Effector memory CD8-positive, alpha-beta T cell (primary cell): ENCODE data around the gene CPED1.
"Not testable (repeated sequence)": the region's sequence is repeated elsewhere in the genome, so short reads cannot be mapped to it uniquely, and the experiment has no call there.

ENCODE experiments used
- ATAC-seq: fragments of 150-1000 bp; cut with Tn5 transposase; replicated peaks from 2 replicates; pipeline ENCODE4 v1.10.0; 2021; ENCODE audit warnings: mild to moderate bottlenecking, moderate library complexity
- DNase-seq, 3 experiments: peaks; one replicate each; pipeline ENCODE4 v3.0.0; 2021
- H3K27ac Mint-ChIP-seq, 2 donors: one replicate each; pipeline ENCODE4 v1.8.0; 2022; ENCODE audit warnings: mild to moderate bottlenecking in 2 of 2, mixed read lengths in 2 of 2, moderate library complexity in 2 of 2
- H3K27me3 Mint-ChIP-seq, 2 donors: one replicate each; pipeline ENCODE4 v1.8.0; 2022; ENCODE audit warnings: mixed read lengths in 2 of 2
- H3K36me3 Mint-ChIP-seq: one replicate; pipeline ENCODE4 v1.8.0; 2022; ENCODE audit warnings: mild to moderate bottlenecking, moderate library complexity, mixed read lengths; ENCODE audit not compliant: insufficient read depth
- H3K4me1 Mint-ChIP-seq, 2 donors: one replicate each; pipeline ENCODE4 v1.8.0; 2022; ENCODE audit warnings: low read depth in 2 of 2, mixed read lengths in 2 of 2
- H3K4me3 Mint-ChIP-seq, 2 donors: one replicate each; pipeline ENCODE4 v1.8.0; 2022; ENCODE audit warnings: mild to moderate bottlenecking in 2 of 2, mixed read lengths in 2 of 2, moderate library complexity in 2 of 2
- H3K9me3 Mint-ChIP-seq, 2 donors: one replicate each; pipeline ENCODE4 v1.8.0; 2022; ENCODE audit warnings: mixed read lengths in 2 of 2

CPED1 gene

DNA sequence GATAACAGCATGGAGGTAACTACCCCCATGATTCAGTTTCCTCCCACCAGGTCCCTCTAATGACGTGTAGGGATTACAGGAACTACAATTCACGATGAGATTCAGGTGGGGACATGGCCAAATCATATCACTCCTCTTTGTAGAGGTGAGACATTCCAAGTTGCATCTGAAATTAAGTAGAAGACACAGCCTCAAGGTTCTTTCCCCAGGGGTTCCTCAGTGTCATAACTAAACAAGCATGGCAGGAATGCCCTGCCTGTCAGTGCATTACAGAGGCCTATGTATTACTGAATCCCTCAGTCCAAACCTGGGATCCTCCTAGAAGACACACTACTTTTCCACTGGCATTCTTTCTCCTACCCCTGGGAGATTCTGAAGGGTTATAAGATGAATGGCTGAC lies 297.7 kb downstream of the CPED1 start:
- ATAC-seq, result no peak
- H3K36me3 Mint-ChIP-seq, result no peaks in the 10 kb centered on the region
- no peak overlapping the region for H3K27ac Mint-ChIP-seq
- DNase-seq, result no peak
- no peaks in the 10 kb centered on the region for H3K4me1 Mint-ChIP-seq
- H3K27me3 Mint-ChIP-seq, result peaks cover 11 to 17% of the 10 kb centered on the region in 2 donors
- no peak overlapping the region for H3K4me3 Mint-ChIP-seq
- H3K9me3 Mint-ChIP-seq, result peaks cover 4 to 12% of the 10 kb centered on the region in 2 donors

DNA sequence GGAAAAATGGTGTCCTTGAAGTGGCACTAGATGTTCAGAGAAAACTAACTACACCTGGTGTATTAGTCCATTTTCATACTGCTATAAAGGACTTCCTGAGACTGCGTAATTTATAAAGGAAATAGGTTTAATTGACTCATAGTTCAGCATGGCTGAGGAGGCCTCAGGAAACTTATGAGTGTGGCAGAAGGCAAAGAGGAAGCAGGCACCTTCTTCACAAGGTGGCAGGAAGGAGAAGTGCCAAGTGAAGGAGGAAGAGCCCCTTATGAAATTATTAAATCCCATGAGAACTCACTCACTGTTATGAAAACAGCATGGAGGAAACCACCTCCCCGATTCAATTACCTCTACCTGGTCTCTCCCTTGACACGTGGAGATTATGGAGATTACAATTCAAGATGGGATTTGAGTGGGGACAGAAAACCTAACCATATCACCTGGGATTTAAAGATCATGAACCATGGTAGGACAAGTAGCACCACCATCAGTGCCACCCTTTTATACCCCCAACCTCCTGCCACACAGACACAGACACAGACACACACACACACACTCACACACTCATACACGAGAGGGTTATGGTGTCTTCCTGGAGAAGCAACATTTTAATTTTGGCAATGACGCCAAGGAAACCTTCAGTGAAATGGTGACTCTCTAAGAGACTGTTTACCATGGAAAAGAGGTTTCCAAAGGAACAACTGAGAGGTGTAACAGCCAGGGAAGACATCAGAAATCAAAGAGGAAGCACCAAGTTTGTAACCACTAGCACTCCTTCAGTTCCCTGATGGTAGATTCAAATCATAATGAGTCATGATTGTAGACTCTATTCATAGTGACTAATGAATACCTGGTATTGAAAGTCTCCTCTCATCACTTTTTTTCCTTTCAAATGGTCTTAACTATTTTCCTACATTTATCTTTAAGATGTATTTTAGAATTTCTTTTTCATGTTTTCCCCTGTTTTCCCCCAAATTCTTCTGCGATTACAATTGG lies 298.5 kb downstream of the CPED1 start:
- no peaks in the 10 kb centered on the region for H3K36me3 Mint-ChIP-seq
- H3K27me3 Mint-ChIP-seq, result peaks cover 13 to 26% of the 10 kb centered on the region in 2 donors
- no peaks in the 10 kb centered on the region for H3K4me1 Mint-ChIP-seq
- no peak for ATAC-seq
- H3K9me3 Mint-ChIP-seq, result peaks cover 4 to 12% of the 10 kb centered on the region in 2 donors
- H3K27ac Mint-ChIP-seq, result no peak overlapping the region
- DNase-seq, result no peak
- H3K4me3 Mint-ChIP-seq, result no peak overlapping the region

DNA sequence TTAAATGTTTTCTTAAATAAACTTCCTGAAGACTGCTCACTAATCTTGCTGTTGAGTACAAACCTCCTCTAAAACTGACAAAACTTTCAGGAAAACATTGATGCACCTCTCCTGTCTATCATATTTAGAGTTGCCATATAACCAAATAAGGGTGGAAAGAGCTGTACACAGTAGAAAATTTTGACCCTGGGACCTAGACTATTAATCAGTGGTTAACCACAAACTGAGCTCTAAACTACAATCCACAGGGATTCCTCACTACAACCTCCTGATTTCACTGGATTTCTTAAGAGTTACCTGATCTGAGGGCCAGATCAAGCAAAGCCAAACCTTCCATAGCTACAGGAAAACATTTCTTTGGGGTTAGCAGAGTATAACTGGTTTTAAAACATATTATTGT lies 300.4 kb downstream of the CPED1 start:
- H3K27me3 Mint-ChIP-seq, result peaks cover 17 to 44% of the 10 kb centered on the region in 2 donors
- DNase-seq (no peak), ATAC-seq (no peak)
- H3K36me3 Mint-ChIP-seq, result no peaks in the 10 kb centered on the region
- no peaks in the 10 kb centered on the region for H3K4me1 Mint-ChIP-seq
- H3K4me3 Mint-ChIP-seq, result no peak overlapping the region
- peaks cover 4 to 12% of the 10 kb centered on the region in 2 donors for H3K9me3 Mint-ChIP-seq
- H3K27ac Mint-ChIP-seq, result no peak overlapping the region

DNA sequence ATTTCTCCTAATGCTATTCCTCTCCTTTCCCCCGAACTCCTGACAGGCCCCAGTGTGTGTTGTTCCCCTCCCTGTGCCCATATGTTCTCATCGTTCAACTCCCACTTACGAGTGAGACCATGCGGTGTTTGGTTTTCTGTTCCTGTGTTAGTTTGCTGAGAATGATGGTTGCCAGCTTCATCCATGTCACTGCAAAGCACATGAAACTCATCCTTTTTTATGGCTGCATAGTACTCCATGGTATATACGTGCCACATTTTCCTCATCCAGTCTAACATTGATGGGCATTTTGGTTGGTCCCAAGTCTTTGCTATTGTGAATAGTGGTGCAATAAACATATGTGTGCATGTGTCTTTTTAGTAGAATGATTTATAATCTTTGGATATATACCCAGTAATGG lies 301.4 kb downstream of the CPED1 start:
- H3K27ac Mint-ChIP-seq, DNase-seq, ATAC-seq, H3K36me3 Mint-ChIP-seq, H3K4me3 Mint-ChIP-seq, H3K9me3 Mint-ChIP-seq, H3K4me1 Mint-ChIP-seq: not testable (repeated sequence)
- peaks cover 12 to 44% of the 10 kb centered on the region in 2 donors for H3K27me3 Mint-ChIP-seq

DNA sequence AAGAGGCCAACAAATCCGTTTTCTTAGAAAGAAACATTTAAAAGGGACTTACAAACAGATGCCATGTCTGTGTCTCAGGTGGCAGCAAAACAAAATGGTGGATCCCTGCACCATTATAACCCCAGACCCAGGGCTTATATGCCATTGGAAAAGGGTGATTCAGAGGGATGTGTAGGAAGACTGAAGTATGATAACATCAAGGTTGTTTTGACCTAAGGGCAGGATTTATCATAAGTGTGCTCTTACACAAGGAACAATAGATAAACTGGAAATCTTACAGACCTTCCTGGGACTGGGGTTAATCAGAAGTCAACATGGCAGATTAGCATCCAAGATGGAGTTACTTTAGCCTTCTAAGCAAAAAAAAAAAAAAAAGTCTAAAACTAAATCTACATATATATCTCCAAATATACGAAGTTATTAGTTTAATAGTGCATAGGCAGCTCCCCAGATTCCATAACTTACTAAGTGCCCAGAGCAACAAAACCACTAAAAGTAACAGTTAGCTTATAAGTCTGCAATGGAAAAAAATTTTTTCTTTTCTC lies 306.0 kb downstream of the CPED1 start:
- H3K4me3 Mint-ChIP-seq, result no peak overlapping the region
- H3K4me1 Mint-ChIP-seq, result no peaks in the 10 kb centered on the region
- no peak overlapping the region for H3K27ac Mint-ChIP-seq
- DNase-seq (no peak), ATAC-seq (no peak)
- H3K36me3 Mint-ChIP-seq, result no peaks in the 10 kb centered on the region
- no peaks in the 10 kb centered on the region for H3K9me3 Mint-ChIP-seq
- H3K27me3 Mint-ChIP-seq, result peaks cover 6 to 32% of the 10 kb centered on the region in 2 donors

DNA sequence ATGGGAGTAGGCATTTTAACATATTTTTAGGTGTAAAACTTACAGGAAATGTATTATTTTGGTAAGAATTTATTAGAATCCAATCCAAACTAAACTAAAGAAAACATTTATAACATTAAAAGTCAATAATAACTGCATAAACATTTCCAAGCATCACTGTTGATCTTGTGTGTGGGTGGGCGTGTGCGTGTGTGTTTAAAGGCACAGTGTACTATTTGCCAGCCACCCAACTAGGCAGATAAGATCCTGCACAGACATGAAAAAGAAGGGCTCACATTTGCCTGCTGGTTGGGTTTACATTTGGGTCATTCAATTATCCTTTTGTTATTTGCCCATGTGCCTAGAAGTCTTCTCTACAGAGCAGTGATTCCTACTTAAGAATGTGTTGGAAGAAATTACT lies 309.3 kb downstream of the CPED1 start:
- H3K4me1 Mint-ChIP-seq, result no peaks in the 10 kb centered on the region
- H3K27me3 Mint-ChIP-seq, result peaks cover 13 to 35% of the 10 kb centered on the region in 2 donors
- no peak overlapping the region for H3K27ac Mint-ChIP-seq
- no peaks in the 10 kb centered on the region for H3K36me3 Mint-ChIP-seq
- H3K4me3 Mint-ChIP-seq, result no peak overlapping the region
- ATAC-seq, result no peak
- H3K9me3 Mint-ChIP-seq, result no peaks in the 10 kb centered on the region
- DNase-seq, result no peak

DNA sequence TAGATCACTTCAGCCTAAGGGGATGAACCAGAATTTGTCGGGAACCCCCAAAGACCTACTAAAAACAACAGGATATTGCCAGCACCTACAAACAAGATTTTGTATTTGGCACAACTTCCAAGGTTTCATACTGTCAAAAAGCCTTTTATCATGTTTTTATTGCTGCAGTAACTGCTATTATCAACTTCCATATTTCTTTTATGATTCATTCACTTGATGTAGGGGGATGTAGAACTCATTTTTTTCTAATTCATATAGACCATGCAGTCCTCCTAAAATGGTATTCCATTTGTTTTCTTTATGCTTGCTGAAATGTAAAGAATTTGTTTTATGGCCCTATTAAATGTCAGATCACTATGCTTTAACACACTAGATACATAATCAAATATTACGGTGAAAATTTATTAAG lies 310.3 kb downstream of the CPED1 start:
- Mint-ChIP-seq H3K4me1 (no peaks in the 10 kb centered on the region), H3K36me3 (no peaks in the 10 kb centered on the region), H3K27me3 (peaks cover 15 to 34% of the 10 kb centered on the region in 2 donors), H3K9me3 (no peaks in the 10 kb centered on the region), H3K4me3 (no peak overlapping the region), H3K27ac (no peak overlapping the region)
- DNase-seq, result no peak
- no peak for ATAC-seq

DNA sequence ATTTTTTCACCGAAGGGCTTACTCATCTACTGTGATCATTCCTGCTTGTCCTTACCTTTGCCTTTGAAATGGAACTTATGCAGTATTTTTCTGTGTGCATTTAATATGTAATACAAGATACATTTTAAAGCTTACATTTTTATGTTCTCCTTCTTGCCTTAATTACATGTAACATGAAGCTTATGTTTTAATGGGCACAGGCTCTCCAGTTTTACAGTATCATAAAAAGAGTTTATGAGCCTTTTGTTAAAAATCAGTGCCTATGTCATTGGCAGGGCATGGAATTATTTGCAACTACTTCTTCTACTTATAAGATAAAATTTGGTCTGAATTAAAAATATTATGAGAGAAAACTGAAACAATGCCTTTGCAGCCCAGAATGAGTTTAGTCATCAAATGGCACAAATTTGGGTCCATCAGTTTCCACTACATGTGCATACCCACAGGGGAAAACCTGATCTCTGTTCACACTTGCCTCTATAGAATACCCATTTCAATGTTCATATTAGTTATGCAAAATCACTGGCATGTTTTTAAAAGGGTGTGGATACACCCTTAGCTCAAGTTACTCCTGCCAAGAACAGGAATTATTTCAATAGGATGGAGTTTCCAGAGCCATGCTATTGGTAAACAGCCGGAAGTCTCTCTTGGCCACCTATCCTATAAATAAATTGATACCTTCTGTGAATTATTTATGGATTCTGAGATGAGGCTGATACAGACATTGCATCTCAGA lies 312.3 kb downstream of the CPED1 start:
- Mint-ChIP-seq H3K4me3 (no peak overlapping the region), H3K4me1 (no peaks in the 10 kb centered on the region), H3K27ac (no peak overlapping the region), H3K36me3 (no peaks in the 10 kb centered on the region), H3K9me3 (no peaks in the 10 kb centered on the region), H3K27me3 (peaks cover 20 to 31% of the 10 kb centered on the region in 2 donors)
- ATAC-seq (no peak), DNase-seq (no peak)

DNA sequence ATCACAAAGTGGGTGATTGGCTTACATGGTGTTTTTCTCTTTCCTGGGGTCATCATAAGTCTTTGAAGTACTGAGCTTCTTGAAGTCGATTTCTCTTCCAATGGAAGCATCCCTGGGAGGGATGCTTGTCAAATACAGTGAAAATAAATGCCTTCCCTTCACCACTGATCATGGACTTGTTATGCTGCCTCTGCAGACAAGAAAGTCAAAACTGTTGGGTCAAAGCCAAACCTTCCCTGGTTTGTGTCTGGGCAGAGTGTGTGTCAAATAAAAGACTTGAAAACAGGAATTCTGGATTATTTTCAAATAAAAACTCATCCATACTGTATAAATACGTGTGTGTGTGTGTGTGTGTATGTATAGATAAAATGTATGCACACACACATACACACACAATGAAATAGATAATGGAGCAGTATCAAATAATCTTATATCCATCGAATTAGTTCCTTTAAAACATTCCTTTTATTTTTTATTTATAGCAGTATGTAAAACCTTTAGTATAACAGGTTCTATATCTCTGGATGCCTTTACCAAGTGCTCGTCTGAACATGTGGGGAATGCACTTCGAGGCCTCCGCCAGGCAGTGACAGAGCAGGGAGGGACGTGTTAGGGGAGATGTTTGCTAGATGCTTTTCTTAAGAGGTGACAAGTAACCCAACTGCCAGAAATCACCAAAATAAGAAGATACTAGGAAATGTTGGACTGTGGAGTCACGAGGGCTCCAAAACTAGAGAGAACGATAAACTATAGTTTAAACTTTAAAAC lies 313.1 kb downstream of the CPED1 start:
- Mint-ChIP-seq H3K27me3 (peaks cover 28 to 38% of the 10 kb centered on the region in 2 donors), H3K36me3 (no peaks in the 10 kb centered on the region), H3K4me1 (no peaks in the 10 kb centered on the region), H3K4me3 (no peak overlapping the region), H3K9me3 (no peaks in the 10 kb centered on the region), H3K27ac (no peak overlapping the region)
- ATAC-seq (no peak), DNase-seq (no peak)

DNA sequence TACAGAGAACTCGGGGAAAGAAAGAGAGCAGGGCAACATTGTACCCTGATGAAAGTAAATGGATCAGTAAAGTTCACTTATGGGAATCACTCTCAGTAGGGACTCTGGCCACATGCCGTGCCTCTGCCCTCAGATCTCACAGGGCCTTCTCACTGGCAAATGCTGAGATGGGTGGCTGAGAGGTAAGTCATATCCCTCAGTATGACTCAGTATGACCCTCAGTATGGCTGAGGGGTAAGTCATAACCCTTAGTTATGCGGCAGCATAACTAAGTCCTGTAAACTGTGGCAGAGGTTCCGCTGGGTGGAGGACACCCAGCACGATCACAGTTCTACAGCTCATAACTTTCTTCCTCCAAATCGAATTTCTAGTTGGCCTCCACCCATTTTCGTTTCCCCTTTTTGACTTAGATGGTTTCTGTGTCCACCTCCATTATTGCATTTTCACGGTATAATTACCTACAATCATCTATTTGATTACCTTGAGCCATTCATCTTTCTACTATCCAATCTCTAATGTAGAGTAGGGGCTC lies 313.8 kb downstream of the CPED1 start:
- no peak overlapping the region for H3K4me3 Mint-ChIP-seq
- no peak overlapping the region for H3K27ac Mint-ChIP-seq
- no peak for ATAC-seq
- no peak for DNase-seq
- no peaks in the 10 kb centered on the region for H3K36me3 Mint-ChIP-seq
- H3K27me3 Mint-ChIP-seq, result peaks cover 35 to 45% of the 10 kb centered on the region in 2 donors
- H3K4me1 Mint-ChIP-seq, result no peaks in the 10 kb centered on the region
- H3K9me3 Mint-ChIP-seq, result no peaks in the 10 kb centered on the region

DNA sequence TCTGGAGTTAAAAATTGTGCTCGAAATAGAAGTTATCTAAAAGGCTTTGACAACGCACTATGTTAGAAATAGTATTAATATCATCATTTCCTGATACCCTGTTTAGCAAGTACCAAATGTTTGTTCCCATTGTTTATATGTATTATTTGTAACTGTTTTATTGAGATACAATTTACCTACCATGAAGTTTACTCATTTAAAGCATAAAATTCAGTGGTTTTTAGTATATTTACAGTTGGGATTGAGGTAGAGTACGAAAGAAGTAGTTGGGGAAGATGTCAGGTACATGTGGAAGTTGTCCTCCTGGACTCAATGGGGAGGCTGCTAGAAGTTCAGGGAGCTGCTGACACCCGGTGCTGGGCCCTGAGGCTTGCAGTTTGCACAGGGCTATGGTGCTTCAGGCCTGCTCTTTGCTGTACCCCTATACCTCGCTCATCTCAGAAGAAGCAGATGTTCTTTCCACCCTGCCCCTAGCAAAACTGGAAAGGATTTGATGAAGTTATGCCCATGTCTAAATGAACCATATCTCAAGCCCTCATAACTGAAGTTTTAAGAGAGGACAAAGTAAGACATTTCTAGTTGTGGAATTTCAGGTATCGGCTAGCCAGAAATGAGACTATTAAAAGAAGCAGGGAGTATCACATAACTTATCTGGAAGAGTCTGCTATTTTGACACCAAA lies 315.1 kb downstream of the CPED1 start:
- Mint-ChIP-seq H3K4me1 (no peaks in the 10 kb centered on the region), H3K9me3 (no peaks in the 10 kb centered on the region), H3K27ac (no peak overlapping the region), H3K27me3 (peaks cover 40 to 48% of the 10 kb centered on the region in 2 donors), H3K36me3 (no peaks in the 10 kb centered on the region), H3K4me3 (no peak overlapping the region)
- ATAC-seq (no peak), DNase-seq (no peak)

DNA sequence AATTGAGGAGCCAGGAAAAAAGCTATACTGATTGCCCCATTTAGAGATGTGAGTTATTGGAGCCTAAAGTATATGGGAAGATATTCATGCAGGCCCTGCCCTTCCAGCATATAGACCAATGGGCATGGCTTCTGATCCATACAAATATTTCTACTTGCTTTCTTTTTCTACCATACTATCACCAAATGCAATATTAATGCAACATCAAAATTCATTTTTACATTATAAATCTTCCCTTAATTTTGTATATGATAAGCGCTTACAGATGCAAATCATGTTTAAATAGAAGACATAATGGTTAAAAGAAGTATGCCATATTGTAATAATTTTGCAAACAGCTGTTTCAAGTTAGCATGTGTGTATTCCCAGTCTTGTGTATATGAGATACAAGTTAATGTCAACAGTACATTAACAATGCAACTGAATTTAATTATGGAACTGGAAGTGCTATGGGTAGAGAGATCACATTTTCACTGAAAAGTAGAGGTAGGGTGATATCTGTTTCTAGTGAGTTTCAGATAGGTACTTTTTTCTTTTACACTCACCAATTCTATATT lies 315.7 kb downstream of the CPED1 start:
- Mint-ChIP-seq H3K27ac (no peak overlapping the region), H3K4me1 (no peaks in the 10 kb centered on the region), H3K36me3 (no peaks in the 10 kb centered on the region), H3K4me3 (no peak overlapping the region), H3K9me3 (no peaks in the 10 kb centered on the region), H3K27me3 (peaks cover 46 to 54% of the 10 kb centered on the region in 2 donors)
- no peak for ATAC-seq
- no peak for DNase-seq
